AG04450 (cell line): ENCODE data around the gene LSG1. TPM values are rescaled to one million over a fixed set of nuclear protein-coding genes. Genes with fewer than 3 reads are reported as not detected.

ENCODE experiments used
- CTCF ChIA-PET: fragments of 300-600, 350-600 bp; formaldehyde crosslinking; extraction: SDS; loops from one replicate; lab custom pipeline; 2022; ENCODE audit warnings: antibody characterized with exemption, inconsistent platforms; lab: Charles Lee
- POLR2A ChIA-PET: fragments of 350-600 bp; formaldehyde crosslinking; extraction: SDS; loops from one replicate; lab custom pipeline; 2021; ENCODE audit warnings: antibody characterized with exemption, inconsistent platforms; lab: Yijun Ruan, JAX
- DNase-seq: peaks from one replicate; pipeline ENCODE4 v3.0.0-alpha.2; 2011; ENCODE audit warnings: low read depth, low spot score
- H3K27ac ChIP-seq: one replicate; pipeline ENCODE4 v1.5.1; 2012; ENCODE audit warnings: low read depth, low read length, control low read depth
- H3K27me3 ChIP-seq: one replicate; pipeline ENCODE4 v1.6.0; 2012; ENCODE audit warnings: low read length; ENCODE audit not compliant: control insufficient read depth, insufficient read depth
- H3K4me3 ChIP-seq: 2 replicates; pipeline ENCODE4 v1.5.1; 2011; ENCODE audit warnings: mild to moderate bottlenecking, low read depth, low read length, control low read depth
- H3K9me3 ChIP-seq: 2 replicates; pipeline ENCODE4 v1.5.1; 2012; ENCODE audit warnings: low read length; ENCODE audit not compliant: control insufficient read depth, insufficient read depth
- polyA plus RNA-seq: library from polyadenylated mRNA; depleted of rRNA; stranded (reverse); fragments of >200 nt; gene quantifications from 2 replicates; pipeline ENCODE4 v1.2.3, GENCODE V29; 2011
- TF ChIP-seq, protein P1 (sequence below): IDR thresholded peaks from 2 replicates; pipeline ENCODE4 v1.5.1; 2011; ENCODE audit warnings: low read depth, low read length, control low read depth, inconsistent platforms

LSG1 gene
- polyA plus RNA-seq, 1 experiment = 34.0 TPM

DNA sequence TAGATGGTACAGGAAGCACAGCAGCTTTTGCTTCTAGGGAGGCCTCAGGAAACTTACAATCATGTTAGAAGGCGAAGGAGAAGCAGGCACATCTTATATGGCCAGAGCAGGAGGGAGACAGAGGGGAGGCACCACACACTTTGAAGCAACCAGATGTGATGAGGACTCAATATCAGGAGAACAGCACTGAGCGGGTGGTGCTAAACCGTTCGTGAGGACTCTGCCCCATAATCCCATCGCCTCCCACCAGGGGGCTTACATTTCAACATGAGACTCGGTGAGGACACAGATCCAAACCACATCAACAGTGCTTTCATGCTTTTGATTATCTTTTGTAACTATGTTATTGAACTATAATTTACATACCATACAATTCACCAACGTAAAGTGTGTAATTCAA lies 31.2 kb downstream of the LSG1 start:
- peak overlapping the region; percentile 70 for H3K27ac ChIP-seq

DNA sequence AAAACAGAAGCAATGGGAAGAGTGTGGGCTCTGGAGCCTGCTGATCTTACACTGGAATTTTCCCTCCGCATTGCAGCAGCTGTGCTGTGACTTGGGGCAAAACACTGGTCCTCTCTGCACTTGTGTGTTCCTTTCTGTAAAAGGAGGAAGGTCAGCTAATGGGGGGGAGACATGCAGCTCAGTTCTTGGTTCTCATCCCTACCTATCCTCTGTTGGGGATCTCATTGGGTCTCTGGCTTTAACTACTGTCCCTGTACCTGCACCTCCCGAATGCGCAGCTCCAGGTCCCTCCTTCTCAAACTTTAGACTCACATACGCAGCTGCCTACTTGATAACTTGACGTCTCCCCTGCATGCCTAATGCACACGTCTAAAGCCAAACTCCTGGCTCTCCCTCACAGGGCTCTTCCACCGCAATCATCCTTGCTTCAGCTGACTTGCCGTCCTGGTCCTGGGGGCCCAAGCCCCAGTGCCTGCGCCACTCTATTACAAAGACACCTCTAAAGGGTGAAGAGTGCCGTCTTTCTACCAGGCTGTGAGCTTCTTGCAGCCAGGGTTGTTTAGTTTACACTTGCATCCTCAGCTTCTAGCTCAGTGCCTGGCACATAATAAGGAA lies 32.9 kb downstream of the LSG1 start:
- Histone ChIP-seq H3K27me3 (no peaks in the 10 kb centered on the region), H3K4me3 (no peak overlapping the region), H3K27ac (no peak overlapping the region), H3K9me3 (peaks cover 2% of the 10 kb centered on the region; the same call in 1 of the 2 replicates)
- ChIA-PET CTCF (interaction anchor here (0.7 to 1.9 kb wide), 2 partner anchors 14 to 296 kb away, joined by 4 to 7 read pairs; no protein-coding TSS in a partner anchor), POLR2A (no interaction called here)
- no peak for DNase-seq
- TF ChIP-seq, protein P1, sequence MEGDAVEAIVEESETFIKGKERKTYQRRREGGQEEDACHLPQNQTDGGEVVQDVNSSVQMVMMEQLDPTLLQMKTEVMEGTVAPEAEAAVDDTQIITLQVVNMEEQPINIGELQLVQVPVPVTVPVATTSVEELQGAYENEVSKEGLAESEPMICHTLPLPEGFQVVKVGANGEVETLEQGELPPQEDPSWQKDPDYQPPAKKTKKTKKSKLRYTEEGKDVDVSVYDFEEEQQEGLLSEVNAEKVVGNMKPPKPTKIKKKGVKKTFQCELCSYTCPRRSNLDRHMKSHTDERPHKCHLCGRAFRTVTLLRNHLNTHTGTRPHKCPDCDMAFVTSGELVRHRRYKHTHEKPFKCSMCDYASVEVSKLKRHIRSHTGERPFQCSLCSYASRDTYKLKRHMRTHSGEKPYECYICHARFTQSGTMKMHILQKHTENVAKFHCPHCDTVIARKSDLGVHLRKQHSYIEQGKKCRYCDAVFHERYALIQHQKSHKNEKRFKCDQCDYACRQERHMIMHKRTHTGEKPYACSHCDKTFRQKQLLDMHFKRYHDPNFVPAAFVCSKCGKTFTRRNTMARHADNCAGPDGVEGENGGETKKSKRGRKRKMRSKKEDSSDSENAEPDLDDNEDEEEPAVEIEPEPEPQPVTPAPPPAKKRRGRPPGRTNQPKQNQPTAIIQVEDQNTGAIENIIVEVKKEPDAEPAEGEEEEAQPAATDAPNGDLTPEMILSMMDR = no peak

More for the DNA sequence above, 31.2 kb downstream of the LSG1 start:
- Histone ChIP-seq H3K27me3 (no peaks in the 10 kb centered on the region), H3K4me3 (no peak overlapping the region), H3K9me3 (peaks cover 2% of the 10 kb centered on the region; the same call in 1 of the 2 replicates)
- TF ChIP-seq, protein P1 = peak; percentile 42
- CTCF ChIA-PET = no interaction called here
- DNase-seq = no peak
- POLR2A ChIA-PET = no interaction called here

DNA sequence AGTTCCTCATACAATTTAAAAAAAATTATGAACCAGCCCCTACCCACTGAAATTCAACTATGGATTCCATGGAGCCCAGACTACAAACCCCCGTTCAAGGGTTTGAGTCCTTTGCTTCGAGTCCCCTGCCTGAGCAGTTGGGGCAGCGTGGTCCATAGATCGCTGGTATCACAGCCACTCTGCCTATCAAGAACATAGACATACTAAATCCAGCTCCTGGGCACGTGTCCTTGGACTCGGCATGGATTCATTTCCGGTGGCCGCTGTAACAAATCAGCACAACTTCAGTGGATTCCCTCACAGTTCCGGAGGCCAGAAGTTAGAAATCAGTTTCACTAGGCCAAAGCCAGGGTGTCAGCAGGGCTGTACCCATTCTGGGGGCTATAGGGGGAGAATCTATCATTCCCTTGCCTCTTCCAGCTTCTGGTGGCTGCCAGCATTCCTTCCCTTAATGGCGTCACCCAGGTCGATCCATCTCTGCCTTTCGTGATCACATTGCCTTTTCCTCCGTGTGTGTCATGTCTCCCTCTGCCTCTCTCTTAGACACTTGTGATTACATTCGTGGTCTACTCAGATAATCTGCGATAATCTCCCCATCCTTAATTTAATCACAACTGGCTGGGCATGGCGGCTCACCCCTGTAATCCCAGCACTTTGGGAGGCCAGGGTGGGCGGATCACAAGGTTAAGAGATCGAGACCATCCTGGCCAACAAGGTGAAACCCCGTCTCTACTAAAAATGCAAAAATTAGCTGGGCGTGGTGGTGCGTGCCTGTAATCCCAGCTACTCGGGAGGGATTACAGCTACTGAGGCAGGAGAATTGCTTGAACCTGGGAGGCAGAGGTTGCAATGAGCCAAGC lies 34.2 kb downstream of the LSG1 start:
- DNase-seq = no peak
- ChIA-PET CTCF (interaction anchor here (0.6 kb wide), 2 partner anchors 13 to 33 kb away, joined by 4 to 6 read pairs; no protein-coding TSS in a partner anchor), POLR2A (no interaction called here)
- Histone ChIP-seq H3K27me3 (no peaks in the 10 kb centered on the region), H3K4me3 (no peak overlapping the region), H3K27ac (no peak overlapping the region), H3K9me3 (peaks cover 2% of the 10 kb centered on the region; the same call in 1 of the 2 replicates)
- TF ChIP-seq, protein P1 = no peak

DNA sequence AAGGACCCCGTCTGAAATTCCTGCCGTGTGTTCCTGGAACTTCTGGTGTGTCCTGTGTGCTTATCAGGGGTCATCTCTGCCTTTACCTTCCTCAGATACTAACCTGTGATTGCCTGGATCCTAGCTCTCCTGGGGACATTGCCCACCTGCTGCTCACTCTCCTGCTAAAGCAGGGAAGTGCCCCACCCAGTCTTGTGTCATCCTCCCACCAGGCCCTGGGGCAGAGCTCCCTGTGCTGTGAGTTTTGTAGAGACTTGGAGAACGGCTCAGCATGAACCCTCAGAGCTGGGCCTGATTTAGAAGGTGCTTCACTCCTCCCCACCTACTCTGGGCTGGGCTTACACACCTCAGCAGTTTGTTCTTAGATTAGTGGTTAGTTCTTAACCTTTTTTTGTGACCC lies 34.9 kb downstream of the LSG1 start:
- Histone ChIP-seq H3K27ac (no peak overlapping the region), H3K27me3 (no peaks in the 10 kb centered on the region), H3K4me3 (no peak overlapping the region), H3K9me3 (peaks cover 2% of the 10 kb centered on the region; the same call in 1 of the 2 replicates)
- no peak for DNase-seq
- ChIA-PET CTCF (interaction anchor here (1.9 kb wide), 1 partner anchor 293 kb away, joined by 6 read pairs; no protein-coding TSS in a partner anchor), POLR2A (no interaction called here)
- TF ChIP-seq, protein P1 = no peak
